ENCODE results near the gene MRPL51.

The MRPL51 gene

GRCh38 chr12:6532051-6532926, 39.2 kb upstream of the MRPL51 start:
- Histone ChIP-seq H3K4me3 (ENCODE audit: low read length in 2 of 2) (peak overlapping the region; percentile 93 to 94), H3K9ac (ENCODE audit: low read depth in 1 of 2, low read length in 2 of 2) (peak overlapping the region; percentile 56 to 94), H3K9me3 (ENCODE audit: control insufficient read depth in 2 of 2, low read length in 2 of 2) (no peaks in the 10 kb centered on the region), H3K27ac (ENCODE audit: low read depth in 2 of 2, low read length in 2 of 2) (peak overlapping the region; percentile 94 to 98), H3K36me3 (ENCODE audit: control insufficient read depth in 2 of 2, insufficient read depth in 2 of 2, low read length in 2 of 2) (peaks cover 40 to 51% of the 10 kb centered on the region in 2 donors), H3K4me1 (ENCODE audit: control insufficient read depth in 2 of 2, insufficient read depth in 2 of 2, low read length in 2 of 2) (peaks cover 32 to 41% of the 10 kb centered on the region in 2 donors), H3K27me3 (ENCODE audit: control insufficient read depth in 2 of 2, insufficient read depth in 2 of 2, low read length in 2 of 2) (no peaks in the 10 kb centered on the region)

GRCh38 chr12:6530576-6531260, 37.7 kb upstream of the MRPL51 start:
- H3K9ac ChIP-seq (ENCODE audit: low read depth in 1 of 2, low read length in 2 of 2): no peak overlapping the region
- H3K9me3 ChIP-seq (ENCODE audit: control insufficient read depth in 2 of 2, low read length in 2 of 2): no peaks in the 10 kb centered on the region
- H3K4me1 ChIP-seq (ENCODE audit: control insufficient read depth in 2 of 2, insufficient read depth in 2 of 2, low read length in 2 of 2): peaks cover 20 to 31% of the 10 kb centered on the region in 2 donors
- H3K27ac ChIP-seq (ENCODE audit: low read depth in 2 of 2, low read length in 2 of 2): no peak overlapping the region
- H3K4me3 ChIP-seq (ENCODE audit: low read length in 2 of 2): no peak overlapping the region
- peaks cover 42 to 53% of the 10 kb centered on the region in 2 donors for H3K36me3 ChIP-seq (ENCODE audit: control insufficient read depth in 2 of 2, insufficient read depth in 2 of 2, low read length in 2 of 2)
- H3K27me3 ChIP-seq (ENCODE audit: control insufficient read depth in 2 of 2, insufficient read depth in 2 of 2, low read length in 2 of 2): no peaks in the 10 kb centered on the region

- Histone ChIP-seq H3K9ac (ENCODE audit: low read depth in 1 of 2, low read length in 2 of 2) (no peak overlapping the region), H3K27ac (ENCODE audit: low read depth in 2 of 2, low read length in 2 of 2) (no peak overlapping the region), H3K9me3 (ENCODE audit: control insufficient read depth in 2 of 2, low read length in 2 of 2) (no peaks in the 10 kb centered on the region), H3K4me1 (ENCODE audit: control insufficient read depth in 2 of 2, insufficient read depth in 2 of 2, low read length in 2 of 2) (peaks cover 16 to 25% of the 10 kb centered on the region in 2 donors), H3K36me3 (ENCODE audit: control insufficient read depth in 2 of 2, insufficient read depth in 2 of 2, low read length in 2 of 2) (peaks cover 52 to 64% of the 10 kb centered on the region in 2 donors), H3K27me3 (ENCODE audit: control insufficient read depth in 2 of 2, insufficient read depth in 2 of 2, low read length in 2 of 2) (no peaks in the 10 kb centered on the region), H3K4me3 (ENCODE audit: low read length in 2 of 2) (no peak overlapping the region)
Measured at GRCh38 chr12:6529291-6529737, 36.3 kb upstream of the MRPL51 start.

GRCh38 chr12:6528539-6529235, 35.6 kb upstream of the MRPL51 start:
- H3K9me3 ChIP-seq (ENCODE audit: control insufficient read depth in 2 of 2, low read length in 2 of 2): no peaks in the 10 kb centered on the region
- no peak overlapping the region for H3K27ac ChIP-seq (ENCODE audit: low read depth in 2 of 2, low read length in 2 of 2)
- H3K27me3 ChIP-seq (ENCODE audit: control insufficient read depth in 2 of 2, insufficient read depth in 2 of 2, low read length in 2 of 2): no peaks in the 10 kb centered on the region
- H3K4me1 ChIP-seq (ENCODE audit: control insufficient read depth in 2 of 2, insufficient read depth in 2 of 2, low read length in 2 of 2): peaks cover 15 to 19% of the 10 kb centered on the region in 2 donors
- H3K9ac ChIP-seq (ENCODE audit: low read depth in 1 of 2, low read length in 2 of 2): no peak overlapping the region
- peaks cover 58 to 70% of the 10 kb centered on the region in 2 donors for H3K36me3 ChIP-seq (ENCODE audit: control insufficient read depth in 2 of 2, insufficient read depth in 2 of 2, low read length in 2 of 2)
- no peak overlapping the region for H3K4me3 ChIP-seq (ENCODE audit: low read length in 2 of 2)

GRCh38 chr12:6527711-6528110, 34.6 kb upstream of the MRPL51 start:
- Histone ChIP-seq H3K9ac (ENCODE audit: low read depth in 1 of 2, low read length in 2 of 2) (no peak overlapping the region), H3K4me1 (ENCODE audit: control insufficient read depth in 2 of 2, insufficient read depth in 2 of 2, low read length in 2 of 2) (peaks cover 6 to 9% of the 10 kb centered on the region in 2 donors), H3K27ac (ENCODE audit: low read depth in 2 of 2, low read length in 2 of 2) (no peak overlapping the region), H3K36me3 (ENCODE audit: control insufficient read depth in 2 of 2, insufficient read depth in 2 of 2, low read length in 2 of 2) (peaks cover 65 to 80% of the 10 kb centered on the region in 2 donors), H3K9me3 (ENCODE audit: control insufficient read depth in 2 of 2, low read length in 2 of 2) (no peaks in the 10 kb centered on the region), H3K4me3 (ENCODE audit: low read length in 2 of 2) (no peak overlapping the region), H3K27me3 (ENCODE audit: control insufficient read depth in 2 of 2, insufficient read depth in 2 of 2, low read length in 2 of 2) (no peaks in the 10 kb centered on the region)

- Histone ChIP-seq H3K4me1 (ENCODE audit: control insufficient read depth in 2 of 2, insufficient read depth in 2 of 2, low read length in 2 of 2) (peaks cover 0 to 2% of the 10 kb centered on the region in 2 donors), H3K27me3 (ENCODE audit: control insufficient read depth in 2 of 2, insufficient read depth in 2 of 2, low read length in 2 of 2) (no peaks in the 10 kb centered on the region), H3K9me3 (ENCODE audit: control insufficient read depth in 2 of 2, low read length in 2 of 2) (no peaks in the 10 kb centered on the region), H3K36me3 (ENCODE audit: control insufficient read depth in 2 of 2, insufficient read depth in 2 of 2, low read length in 2 of 2) (peaks cover 68 to 86% of the 10 kb centered on the region in 2 donors), H3K4me3 (ENCODE audit: low read length in 2 of 2) (no peak overlapping the region), H3K9ac (ENCODE audit: low read depth in 1 of 2, low read length in 2 of 2) (no peak overlapping the region), H3K27ac (ENCODE audit: low read depth in 2 of 2, low read length in 2 of 2) (no peak overlapping the region)
Measured at GRCh38 chr12:6526766-6527525, 33.9 kb upstream of the MRPL51 start.

- H3K27ac ChIP-seq (ENCODE audit: low read depth in 2 of 2, low read length in 2 of 2): no peak overlapping the region
- H3K9me3 ChIP-seq (ENCODE audit: control insufficient read depth in 2 of 2, low read length in 2 of 2): no peaks in the 10 kb centered on the region
- H3K27me3 ChIP-seq (ENCODE audit: control insufficient read depth in 2 of 2, insufficient read depth in 2 of 2, low read length in 2 of 2): no peaks in the 10 kb centered on the region
- H3K4me3 ChIP-seq (ENCODE audit: low read length in 2 of 2): no peak overlapping the region
- H3K9ac ChIP-seq (ENCODE audit: low read depth in 1 of 2, low read length in 2 of 2): no peak overlapping the region
- H3K36me3 ChIP-seq (ENCODE audit: control insufficient read depth in 2 of 2, insufficient read depth in 2 of 2, low read length in 2 of 2): peaks cover 71 to 92% of the 10 kb centered on the region in 2 donors
- no peaks in the 10 kb centered on the region for H3K4me1 ChIP-seq (ENCODE audit: control insufficient read depth in 2 of 2, insufficient read depth in 2 of 2, low read length in 2 of 2)
Measured at GRCh38 chr12:6526201-6526600, 33.1 kb upstream of the MRPL51 start.

- no peaks in the 10 kb centered on the region for H3K9me3 ChIP-seq (ENCODE audit: control insufficient read depth in 2 of 2, low read length in 2 of 2)
- peaks cover 77 to 87% of the 10 kb centered on the region in 2 donors for H3K36me3 ChIP-seq (ENCODE audit: control insufficient read depth in 2 of 2, insufficient read depth in 2 of 2, low read length in 2 of 2)
- no peak overlapping the region for H3K27ac ChIP-seq (ENCODE audit: low read depth in 2 of 2, low read length in 2 of 2)
- H3K9ac ChIP-seq (ENCODE audit: low read depth in 1 of 2, low read length in 2 of 2): no peak overlapping the region
- no peaks in the 10 kb centered on the region for H3K4me1 ChIP-seq (ENCODE audit: control insufficient read depth in 2 of 2, insufficient read depth in 2 of 2, low read length in 2 of 2)
- H3K4me3 ChIP-seq (ENCODE audit: low read length in 2 of 2): no peak overlapping the region
- no peaks in the 10 kb centered on the region for H3K27me3 ChIP-seq (ENCODE audit: control insufficient read depth in 2 of 2, insufficient read depth in 2 of 2, low read length in 2 of 2)
Measured at GRCh38 chr12:6524648-6525047, 31.6 kb upstream of the MRPL51 start.

GRCh38 chr12:6523708-6524107, 30.6 kb upstream of the MRPL51 start:
- H3K4me3 ChIP-seq (ENCODE audit: low read length in 2 of 2): no peak overlapping the region
- no peaks in the 10 kb centered on the region for H3K27me3 ChIP-seq (ENCODE audit: control insufficient read depth in 2 of 2, insufficient read depth in 2 of 2, low read length in 2 of 2)
- no peak overlapping the region for H3K9ac ChIP-seq (ENCODE audit: low read depth in 1 of 2, low read length in 2 of 2)
- peaks cover 69 to 85% of the 10 kb centered on the region in 2 donors for H3K36me3 ChIP-seq (ENCODE audit: control insufficient read depth in 2 of 2, insufficient read depth in 2 of 2, low read length in 2 of 2)
- H3K4me1 ChIP-seq (ENCODE audit: control insufficient read depth in 2 of 2, insufficient read depth in 2 of 2, low read length in 2 of 2): no peaks in the 10 kb centered on the region
- H3K9me3 ChIP-seq (ENCODE audit: control insufficient read depth in 2 of 2, low read length in 2 of 2): no peaks in the 10 kb centered on the region
- no peak overlapping the region for H3K27ac ChIP-seq (ENCODE audit: low read depth in 2 of 2, low read length in 2 of 2)
